LNCAP (cell line): Measurements from ENCODE around the gene TMSB10.

Experiments
- CTCF ChIP-seq: fragments of 450-650 bp; IDR thresholded peaks from 2 replicates; pipeline ENCODE4 v1.5.1; 2017; ENCODE audit warnings: mild to moderate bottlenecking

The TMSB10 gene

GRCh38 chr2:84882414-84882738, 23.1 kb upstream of the TMSB10 start:
- TF ChIP-seq CTCF = no peak

GRCh38 chr2:84882775-84883550, 22.5 kb upstream of the TMSB10 start:
- TF ChIP-seq CTCF = no peak

GRCh38 chr2:84884449-84884848, 21.0 kb upstream of the TMSB10 start:
- TF ChIP-seq CTCF = no peak

GRCh38 chr2:84885111-84885510, 20.3 kb upstream of the TMSB10 start:
- TF ChIP-seq CTCF = no peak

GRCh38 chr2:84886791-84887190, 18.7 kb upstream of the TMSB10 start:
- TF ChIP-seq CTCF = no peak

- no peak for TF ChIP-seq CTCF
Observed at GRCh38 chr2:84888401-84889276, 16.8 kb upstream of the TMSB10 start.

- TF ChIP-seq CTCF = no peak
Observed at GRCh38 chr2:84889332-84889731, 16.1 kb upstream of the TMSB10 start.
